Stimulated activated CD4-positive, alpha-beta T cell treated with anti-CD3 and anti-CD28 coated beads, Interleukin-15, amount 100 ng/mL, for 48 hours (primary cell): ENCODE measurements around the gene DNM1.

Experiments
- DNase-seq, 2 donors: peaks; one replicate each; pipeline ENCODE4 v3.0.0-alpha.2; 2020; ENCODE audit warnings: low read depth in 2 of 2

Gene DNM1

GRCh38 chr9:128250839-128251731 is 47.9 kb downstream of the DNM1 start:
- DNase-seq, result no peak

GRCh38 chr9:128251732-128252100 is 48.5 kb downstream of the DNM1 start:
- DNase-seq, result no peak

- DNase-seq, result no peak
Observed at GRCh38 chr9:128252317-128253139, 49.3 kb downstream of the DNM1 start.

- no peak for DNase-seq
Observed at GRCh38 chr9:128253140-128253990, 50.2 kb downstream of the DNM1 start.

- DNase-seq, result no peak
Observed at GRCh38 chr9:128253991-128254346, 50.8 kb downstream of the DNM1 start.

GRCh38 chr9:128254362-128254761 is 51.2 kb downstream of the DNM1 start:
- DNase-seq, result no peak

- peak; percentile 30 to 36 for DNase-seq
Observed at GRCh38 chr9:128254855-128255759, 51.9 kb downstream of the DNM1 start.

GRCh38 chr9:128257086-128257825 is 54.1 kb downstream of the DNM1 start:
- DNase-seq, result no peak

GRCh38 chr9:128257907-128258306 is 54.7 kb downstream of the DNM1 start:
- DNase-seq, result no peak

- DNase-seq, result no peak
Observed at GRCh38 chr9:128258326-128258725, 55.1 kb downstream of the DNM1 start.

GRCh38 chr9:128259156-128259555 is 56.0 kb downstream of the DNM1 start:
- DNase-seq, result no peak

GRCh38 chr9:128260340-128260739 is 57.2 kb downstream of the DNM1 start:
- DNase-seq, result no peak

- no peak for DNase-seq
Observed at GRCh38 chr9:128262687-128263086, 59.5 kb downstream of the DNM1 start.

- DNase-seq, result no peak
Observed at GRCh38 chr9:128265348-128265847, 62.2 kb downstream of the DNM1 start.

- DNase-seq, result no peak
Observed at GRCh38 chr9:128266868-128267590, 63.9 kb downstream of the DNM1 start.

GRCh38 chr9:128271112-128271511 is 67.9 kb downstream of the DNM1 start:
- no peak for DNase-seq

- no peak for DNase-seq
Observed at GRCh38 chr9:128271512-128271911, 68.3 kb downstream of the DNM1 start.

- DNase-seq, result no peak
Observed at GRCh38 chr9:128274245-128274644, 71.1 kb downstream of the DNM1 start.
